ENCODE data around the gene SLC34A3. TPM values are rescaled to one million over a fixed set of nuclear protein-coding genes. Genes with fewer than 3 reads are reported as not detected.

SLC34A3 gene
- total and polyA plus RNA-seq, 2 donors (not counting 3 experiments of a cell fraction or from before 2014, with no cell fraction given) = not detected

DNA sequence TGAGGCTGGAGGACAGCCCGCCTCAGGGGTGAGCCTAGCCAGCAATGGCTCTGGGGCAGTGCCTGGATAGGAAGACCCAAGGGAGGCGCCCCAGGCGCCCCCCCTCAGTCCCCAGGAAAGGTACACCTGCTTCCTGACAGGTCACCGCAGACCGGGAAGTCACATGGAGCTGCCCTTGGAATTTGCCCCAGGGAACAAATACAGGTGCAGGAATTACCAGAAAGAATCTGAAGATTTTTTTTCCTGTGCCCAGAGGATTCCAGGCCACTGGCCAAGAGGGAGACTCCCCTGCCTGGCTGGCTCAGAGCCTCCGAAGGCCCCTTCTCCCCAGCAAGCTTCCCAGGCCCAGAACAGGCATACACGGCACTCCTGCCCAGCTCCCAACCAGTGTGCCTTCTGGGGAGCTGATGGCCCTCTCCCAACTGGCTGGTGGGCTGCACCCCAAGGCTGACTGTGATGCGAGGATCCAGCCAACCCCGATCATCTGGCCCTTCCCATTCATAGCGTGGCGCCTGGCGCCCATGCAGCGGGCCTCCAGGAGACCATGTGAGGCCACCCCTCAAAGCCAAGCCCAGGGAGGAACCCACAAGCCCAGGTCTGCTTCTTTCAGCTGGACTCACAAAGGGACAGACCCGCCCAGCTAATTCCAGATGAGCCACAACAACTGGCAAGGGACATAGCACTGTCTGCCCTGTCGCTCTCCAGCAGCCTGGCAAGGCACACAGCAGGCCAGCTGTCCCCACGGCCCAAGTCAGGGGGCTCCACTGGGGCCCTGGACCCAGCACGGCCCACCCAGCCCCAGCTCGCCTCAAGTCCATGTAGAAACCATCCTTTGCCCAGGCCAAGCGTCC is 32.4 kb upstream of the SLC34A3 start:
- no peak overlapping the region for H3K9ac ChIP-seq (replicated peaks; ENCODE audit: extremely low read depth, insufficient read depth, low read length)
- TF ChIP-seq FOS (IDR thresholded peaks at IDR 0.05; ENCODE audit: borderline replicate concordance, insufficient read depth, low read length) (no peak), MYC (IDR thresholded peaks at IDR 0.05; ENCODE audit: low read depth, low read length) (no peak), POLR2A (IDR thresholded peaks at IDR 0.05; ENCODE audit: low read depth, low read length) (no peak), GATA2 (IDR thresholded peaks at IDR 0.05; ENCODE audit: insufficient read depth, insufficient read length, low read depth, low read length) (no peak), JUN (IDR thresholded peaks at IDR 0.05; ENCODE audit: borderline replicate concordance, insufficient read depth, insufficient read length, low read depth) (no peak), EZH2 (IDR thresholded peaks at IDR 0.05; ENCODE audit: borderline replicate concordance, low read depth, low read length, severe bottlenecking) (no peak), POLR2AphosphoS5 (IDR thresholded peaks at IDR 0.05; ENCODE audit: insufficient read depth, low read depth, low read length) (no peak)
- TF ChIP-seq, protein P1, sequence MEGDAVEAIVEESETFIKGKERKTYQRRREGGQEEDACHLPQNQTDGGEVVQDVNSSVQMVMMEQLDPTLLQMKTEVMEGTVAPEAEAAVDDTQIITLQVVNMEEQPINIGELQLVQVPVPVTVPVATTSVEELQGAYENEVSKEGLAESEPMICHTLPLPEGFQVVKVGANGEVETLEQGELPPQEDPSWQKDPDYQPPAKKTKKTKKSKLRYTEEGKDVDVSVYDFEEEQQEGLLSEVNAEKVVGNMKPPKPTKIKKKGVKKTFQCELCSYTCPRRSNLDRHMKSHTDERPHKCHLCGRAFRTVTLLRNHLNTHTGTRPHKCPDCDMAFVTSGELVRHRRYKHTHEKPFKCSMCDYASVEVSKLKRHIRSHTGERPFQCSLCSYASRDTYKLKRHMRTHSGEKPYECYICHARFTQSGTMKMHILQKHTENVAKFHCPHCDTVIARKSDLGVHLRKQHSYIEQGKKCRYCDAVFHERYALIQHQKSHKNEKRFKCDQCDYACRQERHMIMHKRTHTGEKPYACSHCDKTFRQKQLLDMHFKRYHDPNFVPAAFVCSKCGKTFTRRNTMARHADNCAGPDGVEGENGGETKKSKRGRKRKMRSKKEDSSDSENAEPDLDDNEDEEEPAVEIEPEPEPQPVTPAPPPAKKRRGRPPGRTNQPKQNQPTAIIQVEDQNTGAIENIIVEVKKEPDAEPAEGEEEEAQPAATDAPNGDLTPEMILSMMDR (IDR thresholded peaks at IDR 0.05; ENCODE audit: extremely low read depth in 1 of 2, insufficient read depth in 1 of 2, low read depth in 1 of 2, low read length in 2 of 2) = no peak
- TF ChIP-seq, protein P2, sequence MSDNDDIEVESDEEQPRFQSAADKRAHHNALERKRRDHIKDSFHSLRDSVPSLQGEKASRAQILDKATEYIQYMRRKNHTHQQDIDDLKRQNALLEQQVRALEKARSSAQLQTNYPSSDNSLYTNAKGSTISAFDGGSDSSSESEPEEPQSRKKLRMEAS (IDR thresholded peaks at IDR 0.05; ENCODE audit: insufficient read depth, insufficient read length) = no peak
- CTCF ChIA-PET = interaction anchor here (1.0 to 1.7 kb wide), 4 partner anchors 9 to 38 kb away, joined by 5 to 8 read pairs (median 6); partner anchors contain the start of genes ANAPC2, RNF224 and SSNA1

More for the DNA sequence above, 32.4 kb upstream of the SLC34A3 start:
- dilution Hi-C loops (cut with MboI; ENCODE audit: extremely low pct_ligation_motif_present, low sequenced_read_pairs) = no loop called here
- Histone ChIP-seq H4K20me1 (replicated peaks; ENCODE audit: control insufficient read depth, extremely low read depth, insufficient read depth, low read length) (no peaks in the 10 kb centered on the region), H3K4me1 (ENCODE audit: control insufficient read depth, extremely low read depth, insufficient read depth, low read length) (peaks cover 9% of the 10 kb centered on the region), H3K4me3 (replicated peaks in 1 of 3; ENCODE audit: insufficient read depth in 1 of 3, low read depth in 1 of 3, low read length in 3 of 3) (no peak overlapping the region), H3K27ac (ENCODE audit: insufficient read depth, low read depth, low read length) (no peak overlapping the region), H3K4me2 (ENCODE audit: insufficient read depth, low read length) (no peak overlapping the region), H3K9me3 (replicated peaks; ENCODE audit: control insufficient read depth, insufficient read depth, low read length) (no peaks in the 10 kb centered on the region), H2AFZ (ENCODE audit: low read depth, low read length) (no peak overlapping the region), H3K36me3 (ENCODE audit: control insufficient read depth in 2 of 2, extremely low read depth in 1 of 2, insufficient read depth in 2 of 2, low read length in 2 of 2) (no peaks in the 10 kb centered on the region), H3K9me1 (replicated peaks; ENCODE audit: control insufficient read depth, extremely low read depth, insufficient read depth, low read length) (no peaks in the 10 kb centered on the region), H3K27me3 (ENCODE audit: control insufficient read depth in 2 of 2, insufficient read depth in 2 of 2, low read length in 2 of 2) (no peaks in the 10 kb centered on the region), H3K79me2 (ENCODE audit: control insufficient read depth, insufficient read depth, low read length) (peaks cover 4% of the 10 kb centered on the region)
- BruUV-seq (replicated peaks) = no TSS peak
- DNase-seq (ENCODE audit: low read depth, low spot score) (no peak), FAIRE-seq (no peak)
- intact Hi-C loops (cut with micrococcal nuclease) = no loop called here
- POLR2A ChIA-PET = interaction anchor here (0.6 kb wide), 1 partner anchor 9 kb away, joined by 3 read pairs; no protein-coding TSS in a partner anchor
